Fibroblast of skin of left quadriceps (primary cell): ENCODE data around the gene NPC1.

Experiments used
- DNase-seq, 2 experiments: peaks; one replicate each; pipeline ENCODE4 v3.0.0-alpha.2; 2013; ENCODE audit warnings: low read depth in 2 of 2

The NPC1 gene

DNA sequence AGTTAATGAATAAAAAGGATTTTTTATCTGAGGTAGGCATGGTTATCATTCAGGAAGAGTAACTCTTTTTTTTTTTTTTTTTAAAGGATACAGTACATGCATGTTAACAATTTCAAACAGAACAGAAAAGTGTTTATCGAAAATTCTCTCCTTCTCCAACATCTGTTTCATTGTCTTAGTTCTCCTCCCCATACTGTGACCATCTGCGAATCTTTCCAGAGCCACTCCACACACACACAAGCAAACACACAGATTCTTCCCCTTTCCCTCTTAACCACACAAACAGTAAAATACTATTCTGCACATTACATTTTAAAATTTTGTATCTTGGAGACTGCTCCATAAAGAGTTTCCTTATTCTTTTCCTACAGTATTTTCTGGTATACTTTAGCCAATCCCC lies 38.0 kb downstream of the NPC1 start:
- DNase-seq: no peak

- DNase-seq: no peak
Observed at GRCh38 chr18:23547846-23548245, 38.5 kb downstream of the NPC1 start.

DNA sequence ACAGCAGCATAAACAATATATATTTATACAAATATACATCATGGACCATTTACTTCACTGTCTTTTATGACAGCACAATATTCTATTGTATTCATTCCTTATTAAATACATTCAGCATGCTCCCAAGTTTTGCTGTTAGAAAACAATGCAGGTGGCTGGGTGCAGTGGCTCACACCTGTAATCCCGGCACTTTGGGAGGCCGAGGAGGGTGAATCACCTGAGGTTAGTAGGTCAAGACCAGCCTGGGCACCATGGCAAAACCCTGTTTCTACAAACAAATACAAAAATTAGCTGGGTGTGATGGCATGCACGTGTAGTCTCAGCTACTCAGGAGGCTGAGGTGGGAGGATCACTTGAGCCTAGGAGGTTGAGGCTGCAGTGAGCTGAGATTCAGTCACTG lies 39.0 kb downstream of the NPC1 start:
- DNase-seq: no peak

- DNase-seq: no peak
Observed at GRCh38 chr18:23545247-23545789, 41.0 kb downstream of the NPC1 start.

DNA sequence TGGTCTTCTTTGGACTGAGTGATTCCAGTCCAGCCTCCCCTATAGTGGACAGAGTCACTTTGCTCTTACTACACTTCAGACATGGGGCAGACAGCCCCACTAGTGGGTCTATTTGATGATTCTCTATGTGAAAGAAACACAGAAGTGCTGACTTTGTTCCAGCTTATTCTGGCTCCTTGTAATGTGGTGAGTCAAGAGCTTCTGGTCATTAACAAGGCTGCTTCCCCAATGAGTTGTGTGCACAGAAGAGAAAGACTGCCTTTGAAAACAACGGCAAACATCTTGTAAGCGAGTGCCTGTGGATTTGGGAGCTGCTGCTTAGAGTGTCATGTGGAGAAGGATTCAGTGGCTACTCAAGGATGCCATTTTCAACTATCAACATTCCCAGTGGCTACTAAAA lies 43.8 kb downstream of the NPC1 start:
- no peak for DNase-seq

GRCh38 chr18:23541349-23542093 lies 44.8 kb downstream of the NPC1 start:
- no peak for DNase-seq

GRCh38 chr18:23540867-23541266 lies 45.4 kb downstream of the NPC1 start:
- DNase-seq: no peak

- DNase-seq: no peak
Observed at GRCh38 chr18:23539911-23540525, 46.3 kb downstream of the NPC1 start.

- no peak for DNase-seq
Observed at GRCh38 chr18:23539296-23539695, 47.0 kb downstream of the NPC1 start.

GRCh38 chr18:23538870-23539269 lies 47.4 kb downstream of the NPC1 start:
- no peak for DNase-seq

DNA sequence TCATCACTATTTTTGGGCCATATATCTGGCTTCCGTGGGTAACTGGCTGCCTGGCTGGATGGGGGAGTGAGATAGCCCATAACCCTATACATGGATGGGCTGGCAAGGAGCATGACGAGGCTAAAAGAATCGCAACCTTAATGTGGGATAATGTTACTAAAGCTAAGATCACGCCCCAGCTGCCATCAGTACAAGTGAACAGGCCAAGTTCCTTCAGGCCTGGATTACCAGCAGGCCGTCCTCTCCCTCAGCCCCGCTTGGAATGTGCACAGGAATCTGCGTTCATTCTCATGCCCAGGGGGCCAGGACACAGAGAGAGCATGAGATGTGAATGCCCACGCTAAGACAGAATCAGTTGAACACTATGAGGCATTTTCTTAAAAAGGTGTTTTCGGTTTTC lies 48.3 kb downstream of the NPC1 start:
- DNase-seq: no peak

GRCh38 chr18:23537274-23537673 lies 49.0 kb downstream of the NPC1 start:
- DNase-seq: no peak

DNA sequence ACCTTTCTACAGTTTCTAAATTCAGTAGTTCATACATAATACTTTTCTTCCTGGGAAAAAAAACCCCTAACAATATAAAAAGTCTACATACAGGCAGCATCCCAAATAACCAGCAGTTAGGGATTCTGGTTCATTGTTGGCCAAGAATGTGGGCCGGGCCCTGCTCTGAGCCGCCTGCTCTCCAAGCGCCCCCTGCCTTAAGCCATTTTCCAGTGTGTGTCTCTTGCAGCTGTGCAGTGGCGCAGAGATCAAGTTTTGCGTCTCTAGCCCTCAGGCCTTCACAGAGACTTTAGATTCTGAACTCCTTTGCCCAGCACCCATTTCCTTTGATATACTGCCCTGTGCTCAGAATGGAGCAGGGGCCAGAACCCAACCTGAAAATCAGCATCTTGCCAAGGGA lies 50.1 kb downstream of the NPC1 start:
- DNase-seq: no peak

- no peak for DNase-seq
Observed at GRCh38 chr18:23534276-23534675, 52.0 kb downstream of the NPC1 start.

GRCh38 chr18:23532848-23533247 lies 53.5 kb downstream of the NPC1 start:
- no peak for DNase-seq

GRCh38 chr18:23531912-23532311 lies 54.4 kb downstream of the NPC1 start:
- DNase-seq: no peak

- no peak for DNase-seq
Observed at GRCh38 chr18:23530195-23530594, 56.1 kb downstream of the NPC1 start.

DNA sequence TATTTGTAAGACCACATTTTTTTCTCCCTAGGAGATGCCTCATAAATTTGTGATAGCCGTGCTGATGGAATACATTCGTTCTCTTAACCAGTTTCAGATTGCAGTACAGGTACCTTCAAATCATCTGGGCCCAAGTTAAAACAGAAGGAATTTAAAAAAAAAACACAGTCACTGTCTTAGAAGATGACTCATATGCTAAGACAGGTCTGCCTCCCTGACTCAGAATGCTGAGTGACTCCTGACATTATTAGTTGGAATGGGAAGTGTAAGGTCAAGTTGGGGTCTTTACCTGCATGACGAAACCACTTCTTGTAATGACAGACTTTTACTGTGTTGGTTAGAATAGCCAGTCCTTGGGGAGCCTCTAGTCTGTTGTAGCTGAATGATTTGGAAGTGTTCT lies 56.7 kb downstream of the NPC1 start:
- no peak for DNase-seq

DNA sequence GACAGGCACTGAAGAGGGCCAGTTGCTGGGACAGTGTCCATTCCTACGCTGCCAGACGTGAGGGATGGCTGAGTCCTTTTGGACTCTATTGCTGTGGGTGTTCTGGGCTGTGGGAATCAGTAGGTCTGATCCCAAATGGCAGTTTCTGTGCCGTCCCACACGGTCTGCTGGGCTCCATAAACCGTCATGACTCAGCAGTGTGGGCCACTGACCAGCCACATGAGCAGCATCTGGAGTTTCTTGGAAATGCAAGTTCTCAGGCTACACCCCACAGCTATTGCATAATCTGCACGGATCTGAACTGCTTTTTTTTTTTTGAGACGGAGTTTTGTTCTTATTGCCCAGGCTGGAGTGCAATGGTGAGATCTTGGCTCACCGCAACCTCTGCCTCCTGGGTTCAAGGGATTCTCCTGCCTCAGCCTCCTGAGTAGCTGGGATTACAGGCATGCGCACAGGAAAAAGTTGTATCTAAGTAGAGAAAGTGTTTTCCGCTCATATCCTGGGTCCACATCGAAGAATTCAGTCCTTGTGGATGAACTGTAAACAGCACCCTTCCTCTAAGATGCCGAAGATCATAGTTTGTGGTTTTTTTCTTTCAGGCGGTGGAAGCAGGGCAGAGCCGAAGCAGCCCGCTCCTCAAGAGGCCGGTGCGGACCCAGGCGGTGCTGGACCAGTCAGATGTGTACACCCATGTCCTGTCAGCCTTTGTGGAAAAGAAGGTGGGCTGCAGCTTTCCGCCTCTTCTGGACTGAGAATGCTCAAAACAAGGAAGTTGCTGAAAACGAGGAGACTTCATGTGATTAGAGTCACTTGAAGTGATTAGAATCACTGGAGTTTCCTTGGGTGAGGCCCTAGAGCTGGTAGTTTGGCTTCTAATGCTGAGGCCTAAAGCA lies 57.5 kb downstream of the NPC1 start:
- no peak for DNase-seq

GRCh38 chr18:23526501-23527063 lies 59.7 kb downstream of the NPC1 start:
- DNase-seq: no peak

- no peak for DNase-seq
Observed at GRCh38 chr18:23524213-23524707, 62.0 kb downstream of the NPC1 start.
